GM19463 (cell line): ENCODE measurements around the gene KIF18A.

Source experiments
- ATAC-seq: cut with Tn5 transposase; IDR thresholded peaks from one replicate; pipeline ENCODE4 v1.9.1; 2021; ENCODE audit warnings: mild to moderate bottlenecking, moderate library complexity; ENCODE audit not compliant: unreplicated experiment

The KIF18A gene

GRCh38 chr11:27972522-27973170 lies 135.3 kb downstream of the KIF18A start:
- ATAC-seq, result no peak

- no peak for ATAC-seq
These were observed 136.8 kb downstream of the KIF18A start for GRCh38 chr11:27971171-27971570.
